Measurements from ENCODE around the gene CANX. TPM values are rescaled to one million over a fixed set of nuclear protein-coding genes. Genes with fewer than 3 reads are reported as not detected.
"Not testable (repeated sequence)": the region's sequence is repeated elsewhere in the genome, so short reads cannot be mapped to it uniquely, and the experiment has no call there.

Gene CANX
- total RNA-seq, 1 experiment from 2014 or later, result 538 TPM

DNA sequence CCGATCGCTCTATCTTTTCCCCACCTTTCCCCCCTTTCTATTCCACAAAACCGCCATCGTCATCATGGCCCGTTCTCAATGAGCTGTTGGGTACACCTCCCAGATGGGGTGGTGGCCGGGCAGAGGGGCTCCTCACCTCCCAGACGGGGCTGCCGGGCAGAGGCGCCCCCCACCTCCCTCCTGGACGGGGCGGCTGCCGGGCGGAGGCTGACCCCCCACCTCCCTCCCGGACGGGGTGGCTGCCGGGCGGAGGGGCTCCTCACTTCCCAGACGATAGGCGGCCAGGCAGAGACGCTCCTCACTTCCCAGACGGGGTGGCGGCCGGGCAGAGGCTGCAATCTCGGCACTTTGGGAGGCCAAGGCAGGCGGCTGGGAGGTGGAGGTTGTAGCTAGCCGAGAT is 48.5 kb upstream of the CANX start:
- H4K91ac ChIP-seq (ENCODE audit: insufficient read length, low read depth, low read length); H4K5ac ChIP-seq (ENCODE audit: insufficient read length, low read depth, low read length); H3K79me1 ChIP-seq (ENCODE audit: insufficient read depth, low read depth, low read length, poor library complexity, severe bottlenecking); H2AK5ac ChIP-seq (ENCODE audit: insufficient read length, low read length); H3K9ac ChIP-seq (ENCODE audit: extremely low read depth, insufficient read length, low read length); H2AFZ ChIP-seq (ENCODE audit: low read length); DNase-seq; H3K4me3 Mint-ChIP-seq; H3K4me1 Mint-ChIP-seq; H3K18ac ChIP-seq (ENCODE audit: insufficient read length, low read depth, low read length); H3K4me1 ChIP-seq (ENCODE audit: insufficient read depth, low read length); H3K27me3 ChIP-seq (ENCODE audit: insufficient read depth, low read length); H3K23ac ChIP-seq (ENCODE audit: insufficient read length, low read depth, low read length); H2BK15ac ChIP-seq (ENCODE audit: low read depth, low read length); H3K14ac ChIP-seq (ENCODE audit: insufficient read depth, low read length); H2BK5ac ChIP-seq (ENCODE audit: insufficient read length, low read length); H3K23me2 ChIP-seq (ENCODE audit: insufficient read length, low read depth, low read length, poor library complexity, severe bottlenecking); H3K4ac ChIP-seq (ENCODE audit: low read depth, low read length); H3K36me3 Mint-ChIP-seq (ENCODE audit: insufficient read depth in 1 of 3, low read depth in 3 of 3); H3K79me2 ChIP-seq (ENCODE audit: insufficient read depth, low read length); H2BK20ac ChIP-seq (ENCODE audit: low read depth, low read length, poor library complexity, severe bottlenecking); H2BK12ac ChIP-seq (ENCODE audit: insufficient read length, low read depth, low read length); H3K27ac ChIP-seq (ENCODE audit: insufficient read length, low read depth, low read length); H2BK120ac ChIP-seq (ENCODE audit: low read depth, low read length, poor library complexity, severe bottlenecking); H3K9me3 Mint-ChIP-seq; H4K20me1 ChIP-seq (ENCODE audit: control insufficient read depth, insufficient read depth, insufficient read length); H3K56ac ChIP-seq (ENCODE audit: insufficient read length, low read depth, low read length); H3K9me3 ChIP-seq (ENCODE audit: control insufficient read depth, low read depth, low read length); H3K27ac Mint-ChIP-seq; H3T11ph ChIP-seq (ENCODE audit: low read length); H4K8ac ChIP-seq (replicated peaks; ENCODE audit: insufficient read length, low read depth, low read length); H3K4me2 ChIP-seq (ENCODE audit: insufficient read depth, insufficient read length, low read length): not testable (repeated sequence)
- peaks cover 13% of the 10 kb centered on the region for H3K27me3 Mint-ChIP-seq (ENCODE audit: low read depth)
- WGBS (ENCODE audit: extremely low coverage, insufficient read length, low lambda C conversion rate), result no CpG with 5 or more reads among the region's 26 CpGs

DNA sequence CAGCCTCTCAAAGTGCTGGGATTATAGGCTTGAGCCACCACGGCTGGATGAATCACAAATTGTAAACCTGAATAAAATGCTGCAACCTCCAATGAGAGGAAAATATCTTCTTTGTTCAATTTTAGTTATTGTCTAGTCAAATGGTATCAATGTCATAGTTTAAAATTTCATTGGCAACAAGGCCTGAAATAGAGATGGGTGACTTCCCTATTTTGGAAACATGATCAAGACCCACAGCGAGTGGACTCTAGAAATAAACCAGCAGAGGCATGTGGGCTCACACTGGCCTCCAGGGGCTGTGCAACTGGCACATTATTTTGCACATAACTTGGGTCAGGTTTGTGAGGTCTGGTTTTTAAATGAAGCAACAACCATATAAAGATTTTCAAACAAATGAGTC is 45.6 kb upstream of the CANX start:
- DNase-seq; H2BK120ac ChIP-seq (ENCODE audit: low read depth, low read length, poor library complexity, severe bottlenecking); H4K5ac ChIP-seq (ENCODE audit: insufficient read length, low read depth, low read length); H3K36me3 Mint-ChIP-seq (ENCODE audit: insufficient read depth in 1 of 3, low read depth in 3 of 3); H4K91ac ChIP-seq (ENCODE audit: insufficient read length, low read depth, low read length); H3T11ph ChIP-seq (ENCODE audit: low read length); H3K4me1 Mint-ChIP-seq; H3K9me3 ChIP-seq (ENCODE audit: control insufficient read depth, low read depth, low read length); H3K4me2 ChIP-seq (ENCODE audit: insufficient read depth, insufficient read length, low read length); H2AFZ ChIP-seq (ENCODE audit: low read length); H3K9me3 Mint-ChIP-seq; H2BK15ac ChIP-seq (ENCODE audit: low read depth, low read length); H3K14ac ChIP-seq (ENCODE audit: insufficient read depth, low read length); H3K23me2 ChIP-seq (ENCODE audit: insufficient read length, low read depth, low read length, poor library complexity, severe bottlenecking); H2BK12ac ChIP-seq (ENCODE audit: insufficient read length, low read depth, low read length); H3K27ac ChIP-seq (ENCODE audit: insufficient read length, low read depth, low read length); H3K79me1 ChIP-seq (ENCODE audit: insufficient read depth, low read depth, low read length, poor library complexity, severe bottlenecking); H2BK5ac ChIP-seq (ENCODE audit: insufficient read length, low read length); H3K18ac ChIP-seq (ENCODE audit: insufficient read length, low read depth, low read length); H3K27me3 ChIP-seq (ENCODE audit: insufficient read depth, low read length); H3K23ac ChIP-seq (ENCODE audit: insufficient read length, low read depth, low read length); H2BK20ac ChIP-seq (ENCODE audit: low read depth, low read length, poor library complexity, severe bottlenecking); H3K9ac ChIP-seq (ENCODE audit: extremely low read depth, insufficient read length, low read length); H4K8ac ChIP-seq (replicated peaks; ENCODE audit: insufficient read length, low read depth, low read length); H3K56ac ChIP-seq (ENCODE audit: insufficient read length, low read depth, low read length); H3K4ac ChIP-seq (ENCODE audit: low read depth, low read length); H3K4me1 ChIP-seq (ENCODE audit: insufficient read depth, low read length); H3K27ac Mint-ChIP-seq; H2AK5ac ChIP-seq (ENCODE audit: insufficient read length, low read length); H4K20me1 ChIP-seq (ENCODE audit: control insufficient read depth, insufficient read depth, insufficient read length); H3K79me2 ChIP-seq (ENCODE audit: insufficient read depth, low read length); H3K4me3 Mint-ChIP-seq: not testable (repeated sequence)
- WGBS (ENCODE audit: extremely low coverage, insufficient read length, low lambda C conversion rate), result no CpG with 5 or more reads among the region's 2 CpGs
- peaks cover 10% of the 10 kb centered on the region for H3K27me3 Mint-ChIP-seq (ENCODE audit: low read depth)
